ENCODE measurements around the gene GGCX.

The GGCX gene

GRCh38 chr2:85514323-85514722 lies 47.0 kb downstream of the GGCX start:
- Histone ChIP-seq H3K27ac (replicated peaks) (no peak overlapping the region), H3K27me3 (ENCODE audit: insufficient read depth, poor library complexity, severe bottlenecking) (no peaks in the 10 kb centered on the region), H3K4me3 (replicated peaks; ENCODE audit: insufficient read depth, low read length) (no peak overlapping the region)
- no peak for DNase-seq (ENCODE audit: low read depth in 1 of 2, low spot score in 1 of 2)
- no peak for TF ChIP-seq REST (IDR thresholded peaks at IDR 0.05; ENCODE audit: insufficient replicate concordance, low read depth)
- no peak for TF ChIP-seq SPI1 (IDR thresholded peaks at IDR 0.05; ENCODE audit: borderline replicate concordance, low read depth)
- no peak for TF ChIP-seq CTCF (IDR thresholded peaks at IDR 0.05; ENCODE audit: insufficient read depth, low read length)

GRCh38 chr2:85511008-85511811 lies 50.1 kb downstream of the GGCX start:
- H3K4me3 ChIP-seq (replicated peaks; ENCODE audit: insufficient read depth, low read length): no peak overlapping the region
- TF ChIP-seq REST (IDR thresholded peaks at IDR 0.05; ENCODE audit: insufficient replicate concordance, low read depth) (no peak), SPI1 (IDR thresholded peaks at IDR 0.05; ENCODE audit: borderline replicate concordance, low read depth) (no peak), POLR2AphosphoS5 (IDR thresholded peaks at IDR 0.05; ENCODE audit: low read depth) (no peak), CTCF (IDR thresholded peaks at IDR 0.05; ENCODE audit: insufficient read depth, low read length) (no peak), GABPA (IDR thresholded peaks at IDR 0.05; ENCODE audit: low read depth) (no peak)
- DNase-seq (ENCODE audit: low read depth in 1 of 2, low spot score in 1 of 2): no peak
- H3K27me3 ChIP-seq (ENCODE audit: insufficient read depth, poor library complexity, severe bottlenecking): no peaks in the 10 kb centered on the region
- no peak overlapping the region for H3K27ac ChIP-seq (replicated peaks)

- no peak for DNase-seq (ENCODE audit: low read depth in 1 of 2, low spot score in 1 of 2)
- H3K4me3 ChIP-seq (replicated peaks; ENCODE audit: insufficient read depth, low read length): no peak overlapping the region
- no peak for TF ChIP-seq CTCF (IDR thresholded peaks at IDR 0.05; ENCODE audit: insufficient read depth, low read length)
- no peak for TF ChIP-seq REST (IDR thresholded peaks at IDR 0.05; ENCODE audit: insufficient replicate concordance, low read depth)
- TF ChIP-seq GABPA (IDR thresholded peaks at IDR 0.05; ENCODE audit: low read depth): no peak
- no peak for TF ChIP-seq POLR2AphosphoS5 (IDR thresholded peaks at IDR 0.05; ENCODE audit: low read depth)
- TF ChIP-seq SPI1 (IDR thresholded peaks at IDR 0.05; ENCODE audit: borderline replicate concordance, low read depth): no peak
- no peaks in the 10 kb centered on the region for H3K27me3 ChIP-seq (ENCODE audit: insufficient read depth, poor library complexity, severe bottlenecking)
- H3K27ac ChIP-seq (replicated peaks): no peak overlapping the region
These were observed 54.5 kb downstream of the GGCX start for GRCh38 chr2:85506768-85507181.

All from HL-60 (cell line).